HG03521 (cell line): Measurements from ENCODE around the gene GATA6.
"Not testable (repeated sequence)": the region's sequence is repeated elsewhere in the genome, so short reads cannot be mapped to it uniquely, and the experiment has no call there.

Experiments used
- ATAC-seq: cut with Tn5 transposase; IDR thresholded peaks from one replicate; pipeline ENCODE4 v1.9.1; 2021; ENCODE audit warnings: mild to moderate bottlenecking, moderate library complexity; ENCODE audit not compliant: unreplicated experiment

GATA6 gene

DNA sequence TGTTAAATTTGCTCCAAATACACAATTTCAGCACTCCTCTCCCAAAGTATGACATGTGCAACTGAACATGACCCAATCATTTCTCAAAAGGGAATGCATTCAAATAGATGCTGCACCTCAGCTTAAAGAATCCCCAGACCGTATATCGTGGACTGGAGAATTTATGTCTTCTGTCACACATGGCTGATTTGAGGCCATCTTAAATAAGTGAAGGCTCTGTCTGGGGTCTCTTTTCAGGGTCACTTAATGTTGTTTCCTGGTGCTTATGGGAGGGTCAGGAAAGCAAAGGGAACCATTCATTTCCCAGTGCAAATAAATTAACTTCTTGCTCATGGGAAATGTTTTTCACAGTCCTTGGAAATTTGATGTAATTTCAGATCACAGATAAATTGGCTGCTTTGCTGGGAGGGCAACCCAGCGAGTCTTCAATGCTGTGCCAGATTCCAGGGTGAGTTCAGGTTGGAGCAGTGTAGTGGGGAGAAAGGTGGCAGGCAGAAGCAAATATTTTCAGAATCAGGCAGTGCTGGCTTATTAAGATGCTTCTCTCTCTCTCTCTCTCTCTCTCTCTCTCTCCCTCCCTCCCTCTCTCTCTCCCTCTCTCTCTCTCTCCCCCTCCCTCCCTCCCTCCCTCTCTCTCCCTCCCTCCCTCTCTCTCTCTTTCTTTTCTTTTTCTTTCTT, 34.3 kb downstream of the GATA6 start:
- no peak for ATAC-seq

DNA sequence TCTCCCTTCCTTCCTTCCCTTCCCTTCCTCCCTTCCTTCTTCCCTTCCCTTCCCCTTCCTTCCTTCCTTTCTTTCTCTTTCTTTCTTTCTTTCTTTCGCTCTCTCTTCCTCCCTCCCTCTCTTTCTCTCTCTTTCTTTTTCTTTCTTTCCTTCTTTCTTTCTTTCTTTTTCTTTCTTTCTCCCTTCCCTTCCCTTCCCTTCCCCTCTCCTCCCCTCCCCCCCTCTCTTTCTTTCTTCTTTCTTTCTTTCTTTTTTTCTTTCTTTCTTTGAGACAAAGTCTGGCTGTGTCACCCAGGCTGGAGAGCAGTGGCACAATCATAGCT, 34.8 kb downstream of the GATA6 start:
- no peak for ATAC-seq

DNA sequence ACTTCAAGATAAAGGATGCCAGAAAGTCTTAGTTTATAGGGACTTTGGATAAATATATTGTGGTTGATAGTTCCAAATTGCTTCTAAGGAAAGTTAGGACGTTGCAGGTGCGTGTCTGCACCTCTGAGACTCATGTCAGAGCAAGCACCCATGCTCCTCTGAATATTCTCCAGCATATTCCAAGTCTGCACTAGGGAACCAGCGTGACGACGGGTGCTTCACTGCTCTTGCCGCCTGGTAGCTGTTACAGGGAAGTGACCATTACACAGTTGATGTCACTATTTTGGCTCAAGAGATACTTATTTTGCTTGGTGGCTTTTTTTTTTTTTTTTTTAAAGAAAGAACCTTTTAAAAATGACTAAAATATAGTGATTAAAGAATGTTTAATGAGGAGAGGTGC, 35.6 kb downstream of the GATA6 start:
- ATAC-seq = no peak

DNA sequence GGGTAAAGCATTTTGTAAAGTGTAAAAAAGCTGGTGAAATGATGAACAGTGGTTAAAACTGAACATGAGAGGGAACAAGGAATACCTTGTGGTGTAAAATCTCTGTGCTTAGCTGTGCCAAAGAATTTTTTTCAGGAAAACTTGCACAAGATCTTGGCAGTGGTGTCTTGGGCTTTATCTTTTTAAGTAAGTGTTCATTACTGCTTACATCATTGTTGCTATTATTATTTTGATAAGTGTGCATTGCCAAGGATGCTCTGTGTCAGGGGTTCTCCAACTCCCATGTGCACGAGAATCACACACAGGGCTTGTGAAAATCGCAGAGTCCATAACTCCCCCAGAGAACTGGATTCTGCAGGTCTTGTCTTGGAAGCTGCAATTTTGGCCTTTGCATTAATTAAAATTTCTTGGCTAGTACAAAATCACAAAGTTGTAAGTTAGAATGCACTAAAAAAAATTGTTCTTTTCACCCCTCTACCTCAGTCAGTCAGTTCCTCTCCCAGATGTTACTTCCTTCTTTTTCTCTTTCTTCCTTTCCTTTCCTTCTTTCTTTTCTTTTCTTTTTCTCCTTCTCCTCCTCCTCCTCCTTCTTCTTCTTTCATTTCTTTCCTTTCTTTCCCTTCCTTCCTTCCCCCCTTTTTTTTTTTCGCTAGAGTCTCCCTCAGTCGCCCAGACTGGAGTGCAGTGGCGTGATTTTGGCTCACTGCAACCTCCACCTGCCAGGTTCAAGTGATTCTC, 37.8 kb downstream of the GATA6 start:
- no peak for ATAC-seq

DNA sequence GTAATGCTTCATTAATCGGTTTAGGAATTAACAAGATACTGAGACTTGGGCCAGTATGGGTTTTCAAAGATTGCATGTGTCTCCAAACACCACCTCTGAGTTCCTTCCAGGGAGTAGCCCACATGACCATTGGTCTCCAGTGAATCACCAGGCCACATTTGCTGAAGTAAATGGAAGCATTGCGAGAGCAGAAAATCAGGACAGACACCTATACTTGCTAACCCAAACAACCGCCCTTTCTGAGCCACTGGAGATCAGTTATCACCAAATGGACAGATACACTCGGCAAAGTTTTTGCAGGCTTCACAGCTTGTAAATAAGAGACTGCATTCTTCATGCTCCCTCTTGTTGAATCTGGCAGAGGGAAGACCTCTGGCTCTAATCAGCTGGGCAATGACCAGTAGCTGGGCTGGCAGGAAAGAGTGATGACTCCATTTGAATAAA, 40.9 kb downstream of the GATA6 start:
- ATAC-seq = no peak

DNA sequence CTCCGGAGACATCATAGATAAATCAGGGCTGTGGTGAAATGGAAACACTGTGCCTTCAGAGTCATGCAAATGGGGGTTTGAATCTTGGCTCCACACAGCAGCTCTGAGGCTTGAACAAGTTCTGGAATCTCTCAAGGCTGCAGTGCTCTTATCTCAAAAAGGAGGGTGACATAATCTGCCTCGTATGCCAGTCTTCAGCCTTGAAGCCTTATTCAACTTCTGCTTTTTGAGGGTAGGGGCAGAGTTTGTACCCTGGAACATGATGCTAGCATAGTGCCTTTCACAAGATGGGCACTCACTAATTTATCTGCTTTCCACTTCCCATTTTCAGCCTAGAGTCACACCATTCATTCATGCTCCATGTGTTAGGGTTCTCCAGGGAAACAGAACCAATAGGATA, 42.3 kb downstream of the GATA6 start:
- ATAC-seq = no peak

DNA sequence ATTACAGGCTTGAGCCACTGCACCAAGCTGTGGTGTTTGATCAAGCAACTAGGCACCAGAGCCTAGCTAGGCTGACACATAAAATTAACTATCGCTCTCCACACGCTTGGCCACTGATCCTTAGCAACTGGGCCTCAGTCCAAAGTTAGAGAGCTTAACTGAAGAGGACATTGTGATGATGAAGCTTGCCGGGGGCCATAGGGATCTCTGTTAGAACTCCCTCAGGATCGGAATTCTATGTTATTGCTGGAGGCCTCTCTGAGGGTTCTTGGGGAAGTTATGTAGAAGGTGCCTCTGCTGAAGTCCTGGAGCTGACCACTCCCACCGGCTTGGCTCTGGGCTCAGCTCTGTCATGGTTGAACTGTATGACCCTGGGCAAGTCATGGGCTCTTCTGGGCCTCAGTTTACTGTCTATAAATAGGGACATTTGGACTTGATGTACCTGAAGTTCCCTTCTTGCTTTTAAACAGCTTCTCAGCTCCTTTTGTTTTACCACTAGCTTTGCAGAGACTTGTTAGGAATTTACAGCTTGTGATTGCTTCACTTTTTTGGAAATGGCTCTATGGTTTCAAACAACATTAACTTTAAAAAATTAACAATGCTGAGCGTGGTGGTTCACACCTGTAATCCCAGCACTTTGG, 44.1 kb downstream of the GATA6 start:
- no peak for ATAC-seq

DNA sequence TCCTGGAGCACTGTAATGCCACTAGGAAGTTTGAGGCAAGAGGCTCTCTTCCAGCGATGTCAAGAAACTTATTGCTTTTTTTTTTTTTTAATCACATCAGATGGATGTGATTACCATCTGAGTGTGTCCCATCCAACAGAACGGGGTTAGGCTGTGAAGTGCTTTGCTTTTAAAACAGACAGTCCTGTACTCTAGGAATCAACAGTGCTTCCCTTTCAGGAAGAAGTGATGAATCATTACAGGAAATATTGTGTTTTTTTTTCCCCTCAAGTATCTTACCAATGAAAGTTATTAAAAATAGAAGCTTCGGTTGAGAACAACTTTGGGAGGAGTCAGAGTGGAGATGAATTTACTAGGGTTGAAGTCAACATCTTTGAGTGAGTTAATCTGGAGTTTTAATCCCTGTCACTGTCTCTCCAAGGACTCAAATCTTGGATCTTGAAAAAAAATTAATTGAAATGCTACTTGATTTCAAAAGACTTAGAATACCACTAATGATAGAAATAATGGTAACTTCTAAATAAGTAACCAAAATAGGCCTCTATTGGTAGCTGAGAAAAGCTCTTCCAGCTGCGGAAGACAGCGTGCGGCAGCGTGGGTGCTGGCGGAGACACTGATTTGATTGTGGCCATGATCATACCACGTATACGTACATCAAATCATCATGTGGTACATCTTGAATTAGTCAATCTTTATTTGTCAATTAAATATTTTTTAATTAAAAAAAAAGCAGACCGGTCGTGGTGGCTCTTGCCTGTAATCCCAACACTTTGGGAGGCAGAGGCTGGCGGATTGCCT, 45.5 kb downstream of the GATA6 start:
- no peak for ATAC-seq

DNA sequence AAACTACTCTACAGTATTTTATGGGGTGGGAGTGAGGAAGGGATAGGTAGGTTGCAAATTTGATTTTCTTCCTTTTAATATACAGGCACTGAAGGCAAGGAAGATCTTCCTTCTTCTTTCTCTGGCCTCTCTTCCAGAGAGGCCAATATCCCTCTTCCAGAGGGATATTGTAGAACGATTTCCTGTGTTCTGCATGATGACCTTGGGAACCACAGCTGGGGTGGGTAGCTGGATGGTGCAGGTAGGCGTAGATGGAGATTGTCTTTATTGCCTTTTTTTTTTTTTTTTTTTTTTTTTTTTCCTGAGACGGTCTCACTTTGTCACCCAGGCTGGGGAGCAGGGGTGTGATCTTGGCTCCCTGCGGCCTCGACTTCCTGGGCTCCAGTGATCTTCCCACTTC, 49.4 kb downstream of the GATA6 start:
- ATAC-seq = no peak

DNA sequence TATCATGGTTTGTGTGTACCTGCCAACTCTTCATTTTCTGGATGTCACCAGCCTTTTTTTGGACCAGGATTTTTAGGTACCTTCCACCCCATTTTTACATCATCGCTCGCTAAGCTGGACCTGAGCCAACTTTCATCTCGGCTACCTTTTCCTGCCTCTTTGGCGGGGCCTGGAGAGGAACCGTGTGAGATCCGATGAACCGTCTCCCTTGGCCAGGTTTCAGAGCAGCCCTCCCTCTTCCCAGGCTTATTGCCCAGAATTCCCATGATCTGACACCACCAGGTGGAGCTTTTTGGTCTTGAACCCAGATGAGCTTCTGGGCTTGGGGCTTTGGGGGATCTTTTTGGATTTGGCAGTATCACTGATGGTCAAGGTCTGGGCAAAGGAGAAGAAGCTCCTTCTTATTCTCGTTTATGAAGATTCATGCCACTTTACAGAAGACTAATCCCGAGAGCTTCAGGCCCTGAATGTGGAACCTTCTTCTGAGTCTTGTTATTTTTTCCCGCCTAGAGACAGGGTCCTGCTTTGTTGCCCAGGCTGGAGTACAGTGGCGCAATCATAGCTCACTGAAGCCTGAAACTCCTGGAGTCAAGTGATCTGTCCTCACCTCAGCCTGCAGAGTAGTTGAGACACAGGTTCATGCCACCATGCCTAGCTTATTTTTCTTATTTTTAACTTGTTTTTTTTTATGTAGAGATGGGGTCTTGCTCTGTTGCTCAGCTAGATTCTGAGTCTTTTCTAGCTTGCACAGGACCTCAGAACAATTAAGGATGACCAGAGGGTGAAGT, 50.4 kb downstream of the GATA6 start:
- no peak for ATAC-seq

DNA sequence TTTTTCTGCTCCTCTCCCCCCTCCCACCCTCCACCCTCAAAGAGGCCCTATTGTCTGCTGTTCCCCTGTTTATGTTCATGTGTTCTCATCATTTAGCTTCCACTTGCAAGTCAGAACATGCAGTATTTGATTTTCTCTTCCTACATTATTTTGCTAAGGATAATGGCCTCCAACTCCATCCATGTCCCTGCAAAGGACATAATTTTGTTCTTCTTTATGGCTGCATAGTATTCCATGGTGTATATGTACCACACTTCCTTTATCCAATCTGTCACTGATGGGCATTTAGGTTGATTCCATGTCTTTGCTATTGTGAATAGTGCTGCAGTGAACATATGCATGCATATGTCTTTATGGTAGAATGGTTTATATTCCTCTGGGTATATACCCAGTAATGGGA, 51.2 kb downstream of the GATA6 start:
- ATAC-seq = not testable (repeated sequence)

DNA sequence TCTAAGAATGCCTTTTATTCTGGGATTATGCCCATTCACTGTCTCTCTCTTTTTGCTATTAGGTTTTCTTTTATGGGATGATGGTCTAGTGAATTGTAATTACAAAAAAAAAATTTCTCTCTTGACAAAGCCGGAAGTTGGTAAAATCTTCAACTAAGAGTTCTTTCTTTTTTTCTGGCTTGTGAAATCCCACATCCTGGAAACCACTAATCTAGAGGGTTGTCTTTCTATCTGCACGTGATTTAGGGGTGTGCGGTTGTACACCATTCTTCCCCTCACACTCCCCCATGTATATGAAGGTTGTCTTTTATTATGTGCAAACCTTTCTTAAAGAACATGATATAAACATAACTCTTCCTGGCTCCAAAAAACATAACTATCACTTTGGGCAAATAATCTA, 52.0 kb downstream of the GATA6 start:
- ATAC-seq = no peak

DNA sequence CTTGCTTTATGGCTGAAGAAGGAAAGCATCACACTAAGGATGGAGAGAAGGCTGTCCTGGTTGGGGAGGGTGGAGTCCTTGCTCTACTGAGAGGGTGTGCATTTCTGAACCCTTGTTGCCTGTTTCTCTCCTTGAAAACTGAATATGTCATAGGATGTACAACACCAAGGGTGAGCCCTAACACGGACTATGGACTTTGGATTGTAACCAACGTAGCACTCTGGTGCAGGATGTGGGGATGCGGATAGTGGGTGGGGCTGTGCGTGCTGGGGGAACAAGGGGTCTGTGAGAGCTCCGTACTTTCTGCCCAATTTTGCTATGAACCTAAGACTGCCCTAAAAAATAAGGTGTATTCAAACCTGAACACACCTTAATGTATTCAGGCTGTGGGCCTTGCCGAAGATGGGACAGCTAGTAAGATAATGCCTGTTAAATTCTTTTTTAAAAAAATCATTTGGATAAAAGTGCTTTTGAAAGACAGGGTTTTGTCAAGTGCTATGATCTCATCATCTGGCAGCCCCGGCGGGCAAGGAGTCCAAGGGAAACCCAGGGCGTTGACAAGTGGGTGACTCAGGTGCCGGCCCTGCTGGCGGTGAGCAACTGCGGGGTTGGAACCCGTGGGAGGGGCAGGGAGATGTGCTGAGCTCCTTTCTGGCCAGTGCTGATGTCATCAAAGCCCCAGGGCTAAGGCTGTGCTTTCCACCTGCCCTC, 54.0 kb downstream of the GATA6 start:
- ATAC-seq = no peak

DNA sequence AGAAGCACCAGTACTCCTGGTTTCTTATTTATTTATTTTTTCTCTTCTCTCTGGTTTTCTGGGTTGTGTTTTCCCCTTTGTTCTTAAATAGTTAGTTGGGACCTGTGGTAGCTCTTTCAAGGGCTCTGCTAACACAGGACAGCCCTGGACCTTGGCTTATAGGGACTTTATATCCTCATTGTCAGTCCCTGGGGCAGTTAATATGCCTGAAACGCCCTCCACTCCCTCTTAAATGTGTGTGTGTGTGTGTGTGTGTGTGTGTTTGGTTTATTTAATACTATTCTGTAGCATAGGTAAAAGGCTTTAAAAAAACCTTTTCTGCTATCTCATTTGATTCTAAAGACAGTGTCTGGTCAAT, 54.6 kb downstream of the GATA6 start:
- ATAC-seq = no peak

DNA sequence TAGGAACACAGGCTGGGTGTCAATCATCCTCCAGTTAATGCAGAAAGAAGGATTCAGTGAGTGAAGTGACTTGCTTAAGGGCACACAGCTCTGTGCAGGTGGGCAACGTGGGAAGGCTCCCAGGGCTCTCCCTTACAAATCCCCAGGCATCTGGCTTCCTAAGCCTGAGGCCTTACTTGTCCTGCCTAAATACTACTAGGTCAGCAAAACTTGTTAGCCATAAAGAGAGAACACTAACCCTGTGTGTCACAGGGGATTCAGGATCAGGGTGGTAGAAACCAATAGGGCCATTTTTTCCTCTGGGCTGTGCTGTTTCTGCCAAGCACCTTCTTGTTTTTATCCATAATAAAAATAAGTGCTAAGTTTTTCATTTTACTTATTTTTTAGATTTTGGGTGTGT, 55.0 kb downstream of the GATA6 start:
- ATAC-seq = no peak

DNA sequence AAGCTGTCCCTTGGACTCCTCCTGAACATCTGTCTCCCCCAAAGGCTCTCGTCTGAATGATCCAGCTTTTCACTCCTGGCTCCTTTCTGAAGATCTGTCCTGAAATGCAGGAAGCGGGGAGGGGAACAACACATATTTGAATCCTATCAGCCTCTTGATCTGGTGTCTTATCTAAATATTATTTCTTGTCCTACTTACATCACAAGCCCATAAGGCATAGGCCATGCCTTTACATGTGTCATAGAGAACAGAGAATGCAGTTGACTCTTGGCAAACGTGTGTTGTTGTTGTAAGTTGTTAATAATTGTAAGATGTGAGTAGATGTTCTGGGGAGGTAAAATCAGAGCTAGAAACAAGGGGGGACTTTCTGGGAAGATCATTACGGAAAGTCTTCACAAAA, 57.4 kb downstream of the GATA6 start:
- ATAC-seq = no peak

DNA sequence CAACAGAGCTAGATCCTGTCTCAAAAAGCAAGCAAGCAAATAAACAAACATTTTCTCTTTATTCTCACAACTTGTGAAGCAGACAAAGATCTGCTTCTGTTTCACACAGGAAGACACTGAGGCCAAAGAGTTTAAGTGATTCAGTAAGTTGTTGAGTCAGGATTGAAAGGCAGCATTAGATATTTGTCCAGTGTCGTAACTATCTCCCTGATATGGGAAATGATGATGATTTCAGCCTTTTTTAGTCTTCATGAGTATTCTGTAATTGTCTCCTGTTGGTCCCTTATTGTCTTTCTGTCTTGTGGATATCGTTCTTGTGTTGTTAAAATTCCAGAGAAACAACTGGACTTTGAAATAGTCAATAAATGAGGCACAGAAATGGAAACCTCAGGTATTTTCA, 59.6 kb downstream of the GATA6 start:
- ATAC-seq = no peak

DNA sequence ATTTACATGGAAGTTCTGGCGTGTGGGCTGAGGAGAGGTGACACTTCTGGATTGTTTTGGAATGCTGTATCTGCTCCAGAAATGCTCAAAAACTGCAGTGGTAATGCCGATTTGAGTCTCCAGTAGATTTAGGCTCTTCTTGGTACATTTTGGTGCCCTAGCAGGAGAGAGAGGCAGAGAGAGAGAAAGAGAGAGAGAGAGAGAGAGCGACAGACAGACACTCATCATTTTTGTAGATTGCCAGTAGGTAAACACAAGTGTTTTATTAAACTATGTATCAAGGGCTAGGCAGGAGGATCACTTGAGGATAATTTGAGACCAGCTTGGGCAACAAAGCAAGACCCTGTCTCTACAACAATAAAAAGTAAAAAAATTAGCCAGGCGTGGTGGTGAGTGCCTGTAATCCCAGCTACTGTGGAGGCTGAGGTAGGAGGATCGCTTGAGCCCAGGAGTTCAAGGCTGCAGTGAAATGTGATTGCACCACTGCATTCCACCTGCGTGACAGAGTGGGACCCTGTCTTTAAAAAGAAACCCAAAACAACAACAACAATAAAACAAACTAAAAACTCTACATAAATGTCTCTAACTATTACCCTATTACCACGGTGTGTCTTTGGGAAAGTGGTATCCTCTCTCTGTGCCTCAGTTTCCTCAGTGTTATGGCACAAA, 60.2 kb downstream of the GATA6 start:
- no peak for ATAC-seq

DNA sequence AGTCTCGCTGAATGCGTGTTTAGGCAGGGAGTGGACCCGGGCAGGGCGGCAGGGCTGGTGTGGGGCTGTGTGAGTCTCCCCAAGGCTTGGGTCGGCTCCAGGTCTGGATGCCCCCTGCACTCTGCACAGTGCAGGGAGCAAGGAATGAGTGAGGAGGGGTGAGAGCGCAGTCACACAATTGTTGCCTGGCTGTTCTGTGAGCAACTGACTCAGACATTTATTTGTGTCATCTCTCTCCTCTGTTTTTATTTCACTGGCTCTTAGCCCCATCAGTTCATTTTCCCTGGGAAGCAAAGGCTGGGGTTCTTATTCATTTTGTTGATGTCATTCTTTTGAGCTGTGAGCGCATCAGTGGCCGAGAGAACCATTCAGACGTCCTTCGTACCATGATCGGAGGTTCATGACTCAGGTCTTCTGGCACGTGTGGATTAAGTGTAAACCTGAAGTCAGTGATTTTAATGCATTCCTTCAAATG, 61.1 kb downstream of the GATA6 start:
- ATAC-seq = no peak

DNA sequence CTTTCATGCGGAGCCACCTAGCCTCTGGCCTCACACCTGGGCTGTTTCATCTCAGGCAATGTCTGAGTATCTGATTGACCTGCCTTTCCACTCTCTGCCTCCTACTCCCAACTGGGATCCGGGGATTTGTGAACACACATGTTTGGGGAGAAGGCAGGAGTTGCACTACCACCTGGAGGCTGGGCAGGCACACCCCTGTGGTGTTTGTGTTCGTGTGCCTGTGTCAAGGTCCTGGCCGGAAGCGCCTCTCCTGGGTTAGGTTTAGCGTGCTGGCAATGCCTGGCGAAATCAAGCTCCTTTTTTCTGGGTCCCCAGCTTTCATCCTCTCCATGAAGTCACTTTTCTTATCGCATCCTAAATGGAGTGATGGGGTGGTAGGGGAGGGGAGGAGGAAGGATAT, 63.9 kb downstream of the GATA6 start:
- ATAC-seq = no peak
